K562 (cell line): ENCODE measurements around the gene HOXB5. TPM values are rescaled to one million over a fixed set of nuclear protein-coding genes. Genes with fewer than 3 reads are reported as not detected.
A peak's percentile ranks its signal among the peaks of the same experiment; 100 is the strongest.

ENCODE experiments used
- ARID2 ChIP-seq: fragments of 450-650 bp; IDR thresholded peaks from 2 replicates; pipeline ENCODE4 v1.6.1; 2017; ENCODE audit warnings: antibody characterized with exemption, mild to moderate bottlenecking
- CBFA2T3 ChIP-seq: fragments of 450-650 bp; IDR thresholded peaks from 2 replicates; pipeline ENCODE4 v1.6.1; 2017
- CBX1 ChIP-seq: sonication (generic); IDR thresholded peaks from 2 replicates; pipeline ENCODE4 v1.6.1; 2016; ENCODE audit warnings: antibody characterized with exemption, low read depth, mild to moderate bottlenecking
- CBX5 ChIP-seq: IDR thresholded peaks from 2 replicates; pipeline ENCODE4 v1.6.1; 2014; ENCODE audit warnings: low read depth, borderline replicate concordance
- GTF2F1 ChIP-seq: IDR thresholded peaks from 2 replicates; pipeline ENCODE4 v1.6.1; 2011; ENCODE audit warnings: low read depth, low read length, improper control_type of control experiment
- HMGXB4 ChIP-seq: sonication (generic); formaldehyde crosslinking; IDR thresholded peaks from 2 replicates; pipeline ENCODE4 v1.8.1; 2023; ENCODE audit warnings: mild to moderate bottlenecking, missing genetic modification reagents
- KDM5B ChIP-seq: fragments of 200-600 bp; sonication (generic); IDR thresholded peaks from 2 replicates; pipeline ENCODE4 v1.6.1; 2012; ENCODE audit warnings: low read depth, mild to moderate bottlenecking, moderate library complexity, low read length, control low read depth, inconsistent platforms; ENCODE audit not compliant: insufficient replicate concordance
- KLF10 ChIP-seq: fragments of 250-450 bp; sonication (Bioruptor Pico); IDR thresholded peaks from 2 replicates; pipeline ENCODE4 v1.6.1; 2021; ENCODE audit warnings: matching md5 sums
- L3MBTL2 ChIP-seq: fragments of 450-650 bp; IDR thresholded peaks from 2 replicates; pipeline ENCODE4 v1.6.1; 2016; ENCODE audit warnings: mild to moderate bottlenecking, moderate library complexity
- MBD2 ChIP-seq: sonication (generic); IDR thresholded peaks from 2 replicates; pipeline ENCODE4 v1.6.1; 2016; ENCODE audit warnings: low read depth, borderline replicate concordance
- POLR2G ChIP-seq: fragments of 200-400 bp; formaldehyde crosslinking; IDR thresholded peaks from 2 replicates; pipeline ENCODE4 v1.6.1; 2017; ENCODE audit warnings: low read depth, mild to moderate bottlenecking, antibody characterized with exemption, low read length, moderate library complexity
- RBBP5 ChIP-seq: fragments of 200-600 bp; sonication (generic); IDR thresholded peaks from 2 replicates; pipeline ENCODE4 v1.6.1; 2012; ENCODE audit warnings: borderline replicate concordance, mild to moderate bottlenecking, low read length, control low read depth, inconsistent platforms; ENCODE audit not compliant: insufficient read depth, poor library complexity, severe bottlenecking
- RBM14 ChIP-seq: fragments of 200-400 bp; formaldehyde crosslinking; IDR thresholded peaks from 2 replicates; pipeline ENCODE4 v1.6.1; 2018; ENCODE audit warnings: low read depth, mild to moderate bottlenecking, low read length, moderate library complexity, borderline replicate concordance; ENCODE audit not compliant: insufficient read depth
- SAFB2 ChIP-seq: fragments of 200-400 bp; formaldehyde crosslinking; IDR thresholded peaks from 2 replicates; pipeline ENCODE4 v1.6.1; 2018; ENCODE audit warnings: borderline replicate concordance, low read length, low read depth, moderate library complexity; ENCODE audit not compliant: severe bottlenecking
- STAT6 ChIP-seq: sonication (generic); formaldehyde crosslinking; IDR thresholded peaks from 2 replicates; pipeline ENCODE4 v1.8.1; 2023; ENCODE audit warnings: mild to moderate bottlenecking, missing genetic modification reagents
- TEAD1 ChIP-seq, 2 experiments: fragments of 450-650 bp in 1 of 2; sonication (generic) in 1 of 2; formaldehyde crosslinking; IDR thresholded peaks; 2 replicates each; pipeline versions ENCODE4 v1.4.0 to v1.8.0; 2020 to 2022; ENCODE audit warnings: mild to moderate bottlenecking in 2 of 2, missing genetic modification reagents in 1 of 2
- TRIM28 ChIP-seq: fragments of 450-650 bp; IDR thresholded peaks from 2 replicates; pipeline ENCODE4 v1.6.1; 2017
- YY1 ChIP-seq, 3 experiments: IDR thresholded peaks; 2 replicates each; pipeline ENCODE4 v1.6.1; 2011; ENCODE audit warnings: low read length in 2 of 3, mild to moderate bottlenecking in 2 of 3, moderate library complexity in 2 of 3, borderline replicate concordance in 1 of 3, control low read depth in 1 of 3, low read depth in 1 of 3; ENCODE audit not compliant: insufficient read depth in 3 of 3, insufficient replicate concordance in 2 of 3, control insufficient read depth in 1 of 3, insufficient read length in 1 of 3; ENCODE audit errors: extremely low read depth in 1 of 3
- ZNF174 ChIP-seq: fragments of 250-450 bp; sonication (Bioruptor Pico); IDR thresholded peaks from 2 replicates; pipeline ENCODE4 v1.4.0; 2020; ENCODE audit warnings: mild to moderate bottlenecking
- ZNF253 ChIP-seq: fragments of 250-450 bp; sonication (Bioruptor Pico); conservative IDR thresholded peaks from 2 replicates; pipeline ENCODE4 v1.6.1; 2021; ENCODE audit warnings: mild to moderate bottlenecking
- ZNF354B ChIP-seq: fragments of 250-450 bp; sonication (Bioruptor Pico); IDR thresholded peaks from 2 replicates; pipeline ENCODE4 v1.4.0; 2020
- ZNF41 ChIP-seq: fragments of 250-450 bp; sonication (Bioruptor Pico); conservative IDR thresholded peaks from 2 replicates; pipeline ENCODE4 v1.4.0; 2020; ENCODE audit warnings: mild to moderate bottlenecking
- ZNF449 ChIP-seq: fragments of 250-450 bp; sonication (Bioruptor Pico); IDR thresholded peaks from 2 replicates; pipeline ENCODE4 v1.8.0; 2022; ENCODE audit warnings: moderate library complexity, mild to moderate bottlenecking, inconsistent platforms
- ZNF583 ChIP-seq: fragments of 250-450 bp; sonication (Bioruptor Pico); IDR thresholded peaks from 2 replicates; pipeline ENCODE4 v1.4.0; 2020
- ZSCAN29 ChIP-seq: fragments of 450-650 bp; IDR thresholded peaks from 2 replicates; pipeline ENCODE4 v1.6.1; 2017
- polyA plus RNA-seq, 8 experiments: library from polyadenylated mRNA; depleted of rRNA in 4 of 8; stranded (reverse) in 5 of 8; unstranded in 3 of 8; fragments of >200 nt; fragmentation: Nextera tagmentation in 2 of 8; fragmentation: Illumina TruSeq in 1 of 8; extraction: Ambion mirVana in 2 of 8; extraction: Trizol in 1 of 8; gene quantifications; 2 replicates each; pipeline versions ENCODE4 v1.2.1 to v1.2.3, GENCODE V29; 2011 to 2014; ENCODE audit warnings: inconsistent platforms in 1 of 8, missing spikeins in 1 of 8
- total RNA-seq, 7 experiments: library from RNA; depleted of rRNA in 6 of 7; stranded (reverse); fragments of >200 nt in 6 of 7; fragmentation: Illumina TruSeq in 2 of 7; extraction: Trizol in 2 of 7; gene quantifications; 2 replicates each; pipeline versions ENCODE4 v1.2.1 to v1.2.3, GENCODE V29; 2011 to 2021; ENCODE audit warnings: low replicate concordance in 1 of 7

HOXB5 gene
- total and polyA plus RNA-seq, 9 of the 15 experiments (the other 6 are each of a cell fraction or from before 2014, with no cell fraction given): 0.24 to 2.7 (median 0.65) TPM

GRCh38 chr17:48541577-48542113 lies 51.9 kb downstream of the HOXB5 start (continued):
- TF ChIP-seq RBBP5 (peak; percentile 79), KLF10 (CRISPR knock-in tag) (no peak), CBX5 (no peak), HMGXB4 (CRISPR knock-in tag) (no peak), YY1 (IDR thresholded peaks at IDR 0.05; ENCODE audit: borderline replicate concordance in 1 of 3, control insufficient read depth in 1 of 3, extremely low read depth in 1 of 3, insufficient read depth in 3 of 3, insufficient read length in 1 of 3, insufficient replicate concordance in 2 of 3, low read depth in 1 of 3, low read length in 2 of 3) (peak; percentile 64 to 96 (median 93)), ZNF253 (CRISPR knock-in tag) (no peak), MBD2 (peak; percentile 27; the same call in 1 of the 2 replicates), ZNF174 (no peak), CBX1 (no peak), ZNF41 (CRISPR knock-in tag) (no peak), ZNF449 (CRISPR knock-in tag) (no peak), STAT6 (CRISPR knock-in tag) (no peak), RBM14 (no peak), CBFA2T3 (no peak), GTF2F1 (no peak), L3MBTL2 (no peak), KDM5B (peak; percentile 72), SAFB2 (no peak), POLR2G (peak; percentile 85), TEAD1 (CRISPR knock-in tag; IDR thresholded peaks at IDR 0.05) (peak in 1 of 2 experiments; percentile 53; a peak in 1 of 4 replicates), ARID2 (no peak), ZNF583 (CRISPR knock-in tag) (no peak), ZNF354B (CRISPR knock-in tag) (no peak), TRIM28 (no peak), ZSCAN29 (no peak)
